Naive thymus-derived CD8-positive, alpha-beta T cell (primary cell): ENCODE measurements around the gene MINDY4. TPM values are rescaled to one million over a fixed set of nuclear protein-coding genes. Genes with fewer than 3 reads are reported as not detected.
A peak's percentile ranks its signal among the peaks of the same experiment; 100 is the strongest.

Source experiments
- ATAC-seq, 2 donors: fragments of 150-1000 bp; cut with Tn5 transposase in 1 of 2; sonication (Bioruptor Pico), chemical (Tn5 transposase) in 1 of 2; 1 replicate in 1 of 2; 2 replicates in 1 of 2; pipeline ENCODE4 v1.10.0; 2021; ENCODE audit warnings: mild to moderate bottlenecking in 2 of 2, moderate library complexity in 2 of 2
- POLR2A ChIA-PET: fragments of 350-600 bp; sonication (Branson Sonifier 250); formaldehyde crosslinking; loops from one replicate; lab custom pipeline; 2021; ENCODE audit warnings: antibody characterized with exemption; lab: Charles Lee
- DNase-seq, 10 donors: peaks; one replicate each; pipeline versions ENCODE4 v3.0.0 to v3.0.0-alpha.2; 2020 to 2022
- H3K27ac Mint-ChIP-seq, 10 donors: one replicate each; pipeline ENCODE4 v1.8.0; 2020 to 2022; ENCODE audit warnings: mild to moderate bottlenecking in 10 of 10, mixed read lengths in 10 of 10, moderate library complexity in 4 of 10, inconsistent platforms in 1 of 10
- H3K27me3 Mint-ChIP-seq, 5 donors: one replicate each; pipeline ENCODE4 v1.8.0; 2021 to 2022; ENCODE audit warnings: mixed read lengths in 5 of 5
- H3K36me3 Mint-ChIP-seq, 3 donors: one replicate each; pipeline ENCODE4 v1.8.0; 2020 to 2022; ENCODE audit warnings: mixed read lengths in 3 of 3, mild to moderate bottlenecking in 2 of 3, inconsistent platforms in 1 of 3
- H3K4me1 Mint-ChIP-seq, 4 donors: one replicate each; pipeline ENCODE4 v1.8.0; 2021 to 2022; ENCODE audit warnings: mixed read lengths in 4 of 4
- H3K4me3 Mint-ChIP-seq, 10 donors: one replicate each; pipeline ENCODE4 v1.8.0; 2020 to 2022; ENCODE audit warnings: mild to moderate bottlenecking in 10 of 10, mixed read lengths in 10 of 10, moderate library complexity in 6 of 10, inconsistent platforms in 1 of 10
- H3K9me3 Mint-ChIP-seq, 9 donors: one replicate each; pipeline ENCODE4 v1.8.0; 2020 to 2022; ENCODE audit warnings: mixed read lengths in 9 of 9, mild to moderate bottlenecking in 3 of 9, inconsistent platforms in 1 of 9, moderate library complexity in 1 of 9
- polyA plus RNA-seq, 3 donors: library from polyadenylated mRNA; unstranded; fragments of 300-500 nt; fragmentation: Illumina TruSeq; gene quantifications; one replicate each; pipeline ENCODE4 v1.2.3, GENCODE V29; 2021
- total RNA-seq, 8 experiments: library from RNA in 2 of 8; stranded (reverse) in 2 of 8; gene quantifications; one replicate each; pipeline ENCODE4 v1.2.3 and lab custom pipeline; 2021 to 2026

MINDY4 gene
- total and polyA plus RNA-seq, 5 experiments from 2014 or later = 0.44 to 1.5 (median 0.84) TPM

GRCh38 chr7:30732606-30733005 is 38.6 kb upstream of the MINDY4 start:
- Mint-ChIP-seq H3K27ac (peak overlapping the region in 3 of 10 donors; percentile 19 to 91 (median 48)), H3K9me3 (no peaks in the 10 kb centered on the region), H3K36me3 (no peaks in the 10 kb centered on the region), H3K4me1 (peaks cover 34 to 83% (median 64%) of the 10 kb centered on the region in 4 donors), H3K27me3 (no peaks in the 10 kb centered on the region), H3K4me3 (peak overlapping the region in 5 of 10 donors; percentile 25 to 49 (median 30))
- DNase-seq (no peak), ATAC-seq (no peak)
- POLR2A ChIA-PET = no interaction called here

GRCh38 chr7:30733216-30733615 is 38.0 kb upstream of the MINDY4 start:
- Mint-ChIP-seq H3K36me3 (no peaks in the 10 kb centered on the region), H3K4me3 (peak overlapping the region in 1 of 10 donors; percentile 25), H3K4me1 (peaks cover 35 to 83% (median 64%) of the 10 kb centered on the region in 4 donors), H3K27ac (peak overlapping the region in 2 of 10 donors; percentile 19 to 91), H3K27me3 (no peaks in the 10 kb centered on the region), H3K9me3 (no peaks in the 10 kb centered on the region)
- no peak for ATAC-seq
- DNase-seq = no peak
- POLR2A ChIA-PET = no interaction called here

- H3K9me3 Mint-ChIP-seq = no peaks in the 10 kb centered on the region
- no peak for DNase-seq
- no peaks in the 10 kb centered on the region for H3K27me3 Mint-ChIP-seq
- ATAC-seq = no peak
- H3K36me3 Mint-ChIP-seq = no peaks in the 10 kb centered on the region
- peaks cover 36 to 83% (median 64%) of the 10 kb centered on the region in 4 donors for H3K4me1 Mint-ChIP-seq
- POLR2A ChIA-PET = interaction anchor here (1.8 to 9.6 kb wide), 2 partner anchors 6 to 51 kb away, joined by 4 to 199 read pairs; partner anchors contain the start of gene CRHR2
- H3K27ac Mint-ChIP-seq = peak overlapping the region in 4 of 10 donors; percentile 12 to 91 (median 52)
- H3K4me3 Mint-ChIP-seq = no peak overlapping the region
Observed at GRCh38 chr7:30733691-30734090, 37.5 kb upstream of the MINDY4 start.

GRCh38 chr7:30734497-30734896 is 36.7 kb upstream of the MINDY4 start:
- Mint-ChIP-seq H3K4me3 (peak overlapping the region in 2 of 10 donors; percentile 1 to 4), H3K27ac (peak overlapping the region in 9 of 10 donors; percentile 2 to 91 (median 66)), H3K4me1 (peaks cover 32 to 81% (median 64%) of the 10 kb centered on the region in 4 donors), H3K9me3 (no peaks in the 10 kb centered on the region), H3K36me3 (no peaks in the 10 kb centered on the region), H3K27me3 (no peaks in the 10 kb centered on the region)
- POLR2A ChIA-PET = interaction anchor here (1.8 to 9.6 kb wide), 2 partner anchors 7 to 52 kb away, joined by 4 to 199 read pairs; partner anchors contain the start of gene CRHR2
- DNase-seq = no peak
- no peak for ATAC-seq

GRCh38 chr7:30735631-30736030 is 35.6 kb upstream of the MINDY4 start:
- POLR2A ChIA-PET = interaction anchor here (0.7 to 9.6 kb wide), 4 partner anchors 8 to 37 kb away, joined by 3 to 199 read pairs (median 4); no protein-coding TSS in a partner anchor
- Mint-ChIP-seq H3K4me1 (peaks cover 29 to 78% (median 63%) of the 10 kb centered on the region in 4 donors), H3K27me3 (no peaks in the 10 kb centered on the region), H3K4me3 (no peak overlapping the region), H3K27ac (peak overlapping the region in 3 of 10 donors; percentile 7 to 47 (median 33)), H3K36me3 (no peaks in the 10 kb centered on the region), H3K9me3 (no peaks in the 10 kb centered on the region)
- ATAC-seq (no peak), DNase-seq (no peak)

GRCh38 chr7:30736291-30736690 is 34.9 kb upstream of the MINDY4 start:
- Mint-ChIP-seq H3K27me3 (no peaks in the 10 kb centered on the region), H3K4me1 (peaks cover 27 to 75% (median 59%) of the 10 kb centered on the region in 4 donors), H3K9me3 (no peaks in the 10 kb centered on the region), H3K27ac (peak overlapping the region in 3 of 10 donors; percentile 7 to 43 (median 33)), H3K36me3 (no peaks in the 10 kb centered on the region), H3K4me3 (no peak overlapping the region)
- ATAC-seq = no peak
- DNase-seq = no peak
- POLR2A ChIA-PET = interaction anchor here (0.8 to 9.6 kb wide), 2 partner anchors 9 to 34 kb away, joined by 4 to 199 read pairs; no protein-coding TSS in a partner anchor

- H3K9me3 Mint-ChIP-seq = no peaks in the 10 kb centered on the region
- DNase-seq = peak in 3 of 10 donors; percentile 35 to 50 (median 40)
- POLR2A ChIA-PET = interaction anchor here (1.3 to 9.6 kb wide), 5 partner anchors 11 to 144 kb away, joined by 3 to 199 read pairs (median 7); partner anchors contain the start of genes CRHR2 and GARS1
- H3K27ac Mint-ChIP-seq = peak overlapping the region; percentile 89 to 97 (median 94)
- no peaks in the 10 kb centered on the region for H3K27me3 Mint-ChIP-seq
- H3K4me3 Mint-ChIP-seq = peak overlapping the region; percentile 20 to 79 (median 70)
- no peaks in the 10 kb centered on the region for H3K36me3 Mint-ChIP-seq
- peaks cover 19 to 59% (median 45%) of the 10 kb centered on the region in 4 donors for H3K4me1 Mint-ChIP-seq
- ATAC-seq = peak; percentile 72 to 81
Observed at GRCh38 chr7:30738026-30738915, 32.9 kb upstream of the MINDY4 start.

- peak overlapping the region in 9 of 10 donors; percentile 34 to 97 (median 90) for H3K27ac Mint-ChIP-seq
Observed at GRCh38 chr7:30739691-30740090, 31.5 kb upstream of the MINDY4 start.

GRCh38 chr7:30740417-30741181 is 30.6 kb upstream of the MINDY4 start:
- POLR2A ChIA-PET = interaction anchor here (0.5 to 9.6 kb wide), 6 partner anchors 11 to 1574 kb away, joined by 3 to 199 read pairs (median 3); partner anchors contain the start of gene INMT
- H3K36me3 Mint-ChIP-seq = no peaks in the 10 kb centered on the region
- peaks cover 18 to 43% (median 37%) of the 10 kb centered on the region in 4 donors for H3K4me1 Mint-ChIP-seq
- peak overlapping the region; percentile 35 to 92 (median 66) for H3K27ac Mint-ChIP-seq
- no peaks in the 10 kb centered on the region for H3K9me3 Mint-ChIP-seq
- ATAC-seq = peak; percentile 46 to 77
- peak; percentile 56 to 85 (median 74) for DNase-seq
- peaks cover 0 to 2% (median 0%) of the 10 kb centered on the region in 5 donors for H3K27me3 Mint-ChIP-seq
- peak overlapping the region in 2 of 10 donors; percentile 38 to 44 for H3K4me3 Mint-ChIP-seq

More at GRCh38 chr7:30739691-30740090, 31.5 kb upstream of the MINDY4 start:
- Mint-ChIP-seq H3K9me3 (no peaks in the 10 kb centered on the region), H3K4me1 (peaks cover 19 to 50% (median 45%) of the 10 kb centered on the region in 4 donors), H3K4me3 (no peak overlapping the region), H3K27me3 (no peaks in the 10 kb centered on the region), H3K36me3 (no peaks in the 10 kb centered on the region)
- no peak for DNase-seq
- no peak for ATAC-seq
- POLR2A ChIA-PET = interaction anchor here (0.5 to 9.6 kb wide), 9 partner anchors 12 to 1573 kb away, joined by 3 to 199 read pairs (median 3); partner anchors contain the start of genes CRHR2, GARS1 and INMT

GRCh38 chr7:30741289-30741688 is 29.9 kb upstream of the MINDY4 start:
- peak overlapping the region in 1 of 10 donors; percentile 51 for H3K27ac Mint-ChIP-seq
- DNase-seq = no peak
- peaks cover 0 to 2% (median 0%) of the 10 kb centered on the region in 5 donors for H3K27me3 Mint-ChIP-seq
- no peaks in the 10 kb centered on the region for H3K36me3 Mint-ChIP-seq
- no peak for ATAC-seq
- no peak overlapping the region for H3K4me3 Mint-ChIP-seq
- H3K4me1 Mint-ChIP-seq = peaks cover 18 to 43% (median 37%) of the 10 kb centered on the region in 4 donors
- H3K9me3 Mint-ChIP-seq = no peaks in the 10 kb centered on the region
- POLR2A ChIA-PET = interaction anchor here (9.6 kb wide), 1 partner anchor 14 kb away, joined by 199 read pairs; no protein-coding TSS in a partner anchor

- POLR2A ChIA-PET = no interaction called here
- Mint-ChIP-seq H3K36me3 (no peaks in the 10 kb centered on the region), H3K4me1 (peaks cover 8 to 25% (median 20%) of the 10 kb centered on the region in 4 donors)
Observed at GRCh38 chr7:30743371-30744074, 27.7 kb upstream of the MINDY4 start.

More at GRCh38 chr7:30743371-30744074, 27.7 kb upstream of the MINDY4 start:
- DNase-seq (no peak), ATAC-seq (no peak)
- H3K27me3 Mint-ChIP-seq = peaks cover 0 to 2% (median 0%) of the 10 kb centered on the region in 5 donors
- no peak overlapping the region for H3K4me3 Mint-ChIP-seq
- peak overlapping the region in 3 of 10 donors; percentile 33 to 79 (median 73) for H3K27ac Mint-ChIP-seq
- H3K9me3 Mint-ChIP-seq = no peaks in the 10 kb centered on the region
